ENCODE results near the gene ALDH3B1. TPM values are rescaled to one million over a fixed set of nuclear protein-coding genes. Genes with fewer than 3 reads are reported as not detected.

The ALDH3B1 gene
- total RNA-seq, 1 experiment from 2014 or later, result not detected

GRCh38 chr11:68025047-68025446 is 14.9 kb downstream of the ALDH3B1 start:
- Histone ChIP-seq H3K4ac (ENCODE audit: low read depth, low read length) (no peak overlapping the region), H3K18ac (ENCODE audit: insufficient read length, low read depth, low read length) (no peak overlapping the region), H2BK12ac (ENCODE audit: insufficient read length, low read depth, low read length) (no peak overlapping the region), H3T11ph (ENCODE audit: low read length) (no peak overlapping the region), H2BK5ac (ENCODE audit: insufficient read length, low read length) (no peak overlapping the region), H3K27me3 (ENCODE audit: insufficient read depth, low read length) (no peaks in the 10 kb centered on the region), H3K79me1 (ENCODE audit: insufficient read depth, low read depth, low read length, poor library complexity, severe bottlenecking) (no peaks in the 10 kb centered on the region), H3K4me2 (ENCODE audit: insufficient read depth, insufficient read length, low read length) (no peak overlapping the region), H3K9me3 (ENCODE audit: control insufficient read depth, low read depth, low read length) (no peaks in the 10 kb centered on the region), H3K9ac (ENCODE audit: extremely low read depth, insufficient read length, low read length) (no peak overlapping the region), H3K14ac (ENCODE audit: insufficient read depth, low read length) (no peak overlapping the region), H3K27ac (ENCODE audit: insufficient read length, low read depth, low read length) (no peak overlapping the region), H2BK20ac (ENCODE audit: low read depth, low read length, poor library complexity, severe bottlenecking) (no peak overlapping the region), H2AFZ (ENCODE audit: low read length) (no peak overlapping the region), H4K5ac (ENCODE audit: insufficient read length, low read depth, low read length) (no peak overlapping the region), H2BK15ac (ENCODE audit: low read depth, low read length) (no peak overlapping the region), H3K4me1 (ENCODE audit: insufficient read depth, low read length) (no peaks in the 10 kb centered on the region; the same call in 1 of the 2 replicates), H3K79me2 (ENCODE audit: insufficient read depth, low read length) (no peaks in the 10 kb centered on the region), H4K8ac (replicated peaks; ENCODE audit: insufficient read length, low read depth, low read length) (no peak overlapping the region), H2BK120ac (ENCODE audit: low read depth, low read length, poor library complexity, severe bottlenecking) (no peak overlapping the region), H4K20me1 (ENCODE audit: control insufficient read depth, insufficient read depth, insufficient read length) (no peaks in the 10 kb centered on the region), H3K23me2 (ENCODE audit: insufficient read length, low read depth, low read length, poor library complexity, severe bottlenecking) (peaks cover 7% of the 10 kb centered on the region), H3K23ac (ENCODE audit: insufficient read length, low read depth, low read length) (no peak overlapping the region), H2AK5ac (ENCODE audit: insufficient read length, low read length) (no peak overlapping the region), H3K56ac (ENCODE audit: insufficient read length, low read depth, low read length) (no peak overlapping the region), H4K91ac (ENCODE audit: insufficient read length, low read depth, low read length) (no peak overlapping the region)
- WGBS (ENCODE audit: extremely low coverage, insufficient read length, low lambda C conversion rate), result no CpG with 5 or more reads among the region's 5 CpGs
- TF ChIP-seq, protein P1, sequence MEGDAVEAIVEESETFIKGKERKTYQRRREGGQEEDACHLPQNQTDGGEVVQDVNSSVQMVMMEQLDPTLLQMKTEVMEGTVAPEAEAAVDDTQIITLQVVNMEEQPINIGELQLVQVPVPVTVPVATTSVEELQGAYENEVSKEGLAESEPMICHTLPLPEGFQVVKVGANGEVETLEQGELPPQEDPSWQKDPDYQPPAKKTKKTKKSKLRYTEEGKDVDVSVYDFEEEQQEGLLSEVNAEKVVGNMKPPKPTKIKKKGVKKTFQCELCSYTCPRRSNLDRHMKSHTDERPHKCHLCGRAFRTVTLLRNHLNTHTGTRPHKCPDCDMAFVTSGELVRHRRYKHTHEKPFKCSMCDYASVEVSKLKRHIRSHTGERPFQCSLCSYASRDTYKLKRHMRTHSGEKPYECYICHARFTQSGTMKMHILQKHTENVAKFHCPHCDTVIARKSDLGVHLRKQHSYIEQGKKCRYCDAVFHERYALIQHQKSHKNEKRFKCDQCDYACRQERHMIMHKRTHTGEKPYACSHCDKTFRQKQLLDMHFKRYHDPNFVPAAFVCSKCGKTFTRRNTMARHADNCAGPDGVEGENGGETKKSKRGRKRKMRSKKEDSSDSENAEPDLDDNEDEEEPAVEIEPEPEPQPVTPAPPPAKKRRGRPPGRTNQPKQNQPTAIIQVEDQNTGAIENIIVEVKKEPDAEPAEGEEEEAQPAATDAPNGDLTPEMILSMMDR (conservative IDR thresholded peaks at IDR 0.05), result peak; percentile 33; the same call in 2 of the 3 replicates
- Mint-ChIP-seq H3K4me1 (peaks cover 22 to 27% of the 10 kb centered on the region in 2 experiments), H3K27me3 (ENCODE audit: low read depth) (no peaks in the 10 kb centered on the region), H3K9me3 (no peaks in the 10 kb centered on the region), H3K4me3 (no peak overlapping the region), H3K27ac (peak overlapping the region in 1 of 3 experiments; percentile 35; a peak in 2 of 7 replicates), H3K36me3 (ENCODE audit: insufficient read depth in 1 of 3, low read depth in 3 of 3) (peaks cover 8 to 29% (median 12%) of the 10 kb centered on the region in 3 experiments)
- DNase-seq, result no peak

Measured in H9 (cell line).